ENCODE data around the gene BTBD16.

The BTBD16 gene

DNA sequence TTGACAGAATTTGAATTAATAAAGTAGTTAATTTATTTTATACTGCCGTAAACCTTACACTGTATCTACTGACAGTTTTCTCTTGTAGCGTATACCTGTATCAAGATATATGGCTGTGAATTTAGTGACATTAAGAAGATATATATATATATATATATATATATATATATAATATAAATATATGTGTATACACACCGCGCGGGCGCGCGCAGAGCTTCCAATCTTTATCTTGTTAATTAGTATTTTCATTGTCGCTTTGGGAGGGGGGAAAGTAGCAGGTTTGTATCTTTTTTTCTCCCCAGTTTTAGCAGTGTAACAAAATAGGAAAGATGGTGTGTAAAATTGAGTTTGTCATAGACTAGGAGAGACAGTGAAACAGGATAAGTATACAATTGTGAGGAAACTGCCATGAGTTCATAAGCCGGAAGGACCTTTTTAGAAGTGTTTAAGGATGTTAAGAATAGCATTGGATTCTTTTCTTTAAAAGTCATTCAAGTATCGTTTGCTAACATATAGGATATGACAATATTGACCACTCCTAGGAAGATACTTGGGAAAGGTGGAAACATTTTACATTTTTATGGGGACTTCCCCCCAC, 105.4 kb downstream of the BTBD16 start:
- DNase-seq = no peak

- no peak for DNase-seq
These were observed 107.9 kb downstream of the BTBD16 start for GRCh38 chr10:122379041-122379440.

- DNase-seq = no peak
These were observed 108.4 kb downstream of the BTBD16 start for GRCh38 chr10:122379537-122379936.

DNA sequence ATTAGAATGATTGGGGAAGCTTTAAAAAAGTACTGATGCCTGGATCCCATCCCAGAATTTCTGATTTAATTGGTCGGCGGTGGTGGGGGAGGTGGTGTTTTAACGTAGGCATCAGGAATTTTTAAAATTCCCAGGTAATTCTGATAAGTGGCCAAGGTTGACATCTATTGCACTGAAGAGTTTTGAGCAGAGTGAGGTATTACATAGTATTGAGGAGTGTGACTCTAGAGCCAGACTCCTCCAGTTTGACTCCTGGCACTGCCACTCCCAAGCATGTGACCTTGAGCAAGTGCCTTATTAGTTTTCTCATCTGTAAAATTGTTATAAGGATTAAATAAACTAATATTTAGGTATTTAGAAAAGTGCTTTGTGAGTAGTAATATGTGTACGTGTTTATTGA, 109.6 kb downstream of the BTBD16 start:
- no peak for DNase-seq

DNA sequence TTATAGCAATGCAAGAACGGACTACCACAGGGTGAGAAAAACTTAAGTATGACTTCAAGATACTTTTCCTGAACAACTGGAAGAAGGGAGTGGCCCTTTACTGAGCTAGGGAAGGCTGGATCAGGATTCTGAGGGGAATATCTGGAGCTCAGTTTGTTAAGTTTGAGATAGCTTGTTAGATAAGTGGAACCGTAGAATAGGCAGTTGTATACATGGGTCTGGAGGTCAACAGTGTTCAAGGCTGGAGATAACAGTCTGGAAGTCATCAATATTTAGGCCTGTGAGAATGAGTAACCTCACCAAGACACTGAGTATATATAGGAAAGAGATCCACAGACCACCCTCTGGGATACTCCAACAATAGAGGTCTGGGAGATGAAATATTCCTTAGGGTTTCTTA, 110.6 kb downstream of the BTBD16 start:
- no peak for DNase-seq

- DNase-seq = no peak
These were observed 115.4 kb downstream of the BTBD16 start for GRCh38 chr10:122386514-122386913.

DNA sequence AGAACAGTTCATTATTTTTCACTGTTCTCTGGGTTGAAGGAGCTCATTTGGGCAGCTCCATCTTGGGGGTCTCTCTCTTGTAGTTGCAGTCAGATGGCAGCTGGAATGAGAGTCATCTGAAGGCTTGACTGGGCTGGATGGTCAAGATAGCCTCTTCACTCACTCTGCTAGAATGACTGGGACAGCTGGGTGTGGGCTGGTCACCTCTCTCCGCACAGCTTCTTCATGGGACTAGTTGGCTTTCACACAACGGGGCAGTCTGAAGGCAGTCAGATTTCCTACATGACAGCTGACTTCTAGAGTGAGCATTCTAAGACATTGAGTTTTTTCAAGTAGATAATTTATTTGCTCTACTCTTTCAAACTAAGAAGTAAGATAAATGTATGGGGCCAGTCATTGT, 116.5 kb downstream of the BTBD16 start:
- no peak for DNase-seq

Data from NCI-H2171 treated with DMSO at 0.1 percent for 48 hours (cell line).